ENCODE data around the gene DPP6.

DNA sequence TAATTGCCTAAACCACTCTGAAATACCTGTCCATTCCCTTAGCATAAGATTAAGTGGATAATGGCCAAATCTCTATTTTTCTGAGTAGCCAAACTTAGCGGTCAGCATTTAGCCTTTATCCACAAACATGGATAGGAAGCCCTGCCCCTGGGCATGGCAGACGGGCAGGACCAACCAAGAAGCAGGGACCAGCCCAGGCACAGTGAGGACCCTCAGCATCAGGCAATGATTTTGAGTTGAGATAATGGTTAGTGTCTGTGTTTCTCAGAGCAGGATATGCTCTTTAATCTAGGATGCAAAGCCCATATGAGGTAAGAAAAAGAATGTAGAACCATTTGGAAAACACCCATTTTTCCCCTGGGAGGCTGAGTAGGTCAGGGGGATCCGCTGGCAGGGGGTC lies 131.7 kb downstream of the DPP6 start:
- TF ChIP-seq CTCF (IDR thresholded peaks at IDR 0.05): no peak
- TF ChIP-seq POLR2A (IDR thresholded peaks at IDR 0.05): no peak
